ENCODE results near the gene TNS2. TPM values are rescaled to one million over a fixed set of nuclear protein-coding genes. Genes with fewer than 3 reads are reported as not detected.
A peak's percentile ranks its signal among the peaks of the same experiment; 100 is the strongest.

The TNS2 gene
- total RNA-seq, 1 experiment from 2014 or later = 13.1 TPM

DNA sequence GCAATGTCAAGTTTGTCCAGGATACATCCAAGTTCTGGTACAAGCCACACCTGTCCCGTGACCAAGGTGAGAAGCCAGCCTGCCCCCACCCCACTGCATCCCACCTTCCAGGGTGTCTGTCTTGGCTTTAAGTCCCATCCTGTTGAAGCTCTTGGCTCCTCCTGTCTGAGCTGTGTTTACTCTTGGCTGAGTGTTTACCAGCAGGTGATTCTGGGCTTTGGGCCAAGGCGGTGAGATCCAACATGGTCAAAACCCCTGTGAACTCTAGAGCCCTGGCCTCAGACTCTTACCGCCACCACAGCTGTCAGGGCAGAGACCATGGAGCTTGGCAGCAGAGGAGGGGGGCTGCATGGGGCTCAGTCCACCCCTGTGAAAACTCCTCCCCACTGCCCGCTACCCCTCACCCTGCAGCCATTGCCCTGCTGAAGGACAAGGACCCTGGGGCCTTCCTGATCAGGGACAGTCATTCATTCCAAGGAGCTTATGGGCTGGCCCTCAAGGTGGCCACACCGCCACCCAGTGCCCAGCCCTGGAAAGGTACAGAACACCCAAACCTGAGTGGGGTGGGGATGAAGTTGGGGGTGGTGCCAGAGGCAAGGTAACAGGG, 11.6 kb downstream of the TNS2 start:
- no peak overlapping the region for H3K4me3 ChIP-seq (ENCODE audit: low read length)
- no peaks in the 10 kb centered on the region for H3K9me2 ChIP-seq (replicated peaks; ENCODE audit: low read length)
- no peaks in the 10 kb centered on the region for H3K79me2 ChIP-seq (ENCODE audit: low read length)
- H3K27me3 ChIP-seq (ENCODE audit: low read length) = no peaks in the 10 kb centered on the region
- H3K36me3 ChIP-seq (ENCODE audit: low read depth, low read length) = peaks cover 4% of the 10 kb centered on the region; the same call in 1 of the 2 replicates
- TF ChIP-seq, protein P1, sequence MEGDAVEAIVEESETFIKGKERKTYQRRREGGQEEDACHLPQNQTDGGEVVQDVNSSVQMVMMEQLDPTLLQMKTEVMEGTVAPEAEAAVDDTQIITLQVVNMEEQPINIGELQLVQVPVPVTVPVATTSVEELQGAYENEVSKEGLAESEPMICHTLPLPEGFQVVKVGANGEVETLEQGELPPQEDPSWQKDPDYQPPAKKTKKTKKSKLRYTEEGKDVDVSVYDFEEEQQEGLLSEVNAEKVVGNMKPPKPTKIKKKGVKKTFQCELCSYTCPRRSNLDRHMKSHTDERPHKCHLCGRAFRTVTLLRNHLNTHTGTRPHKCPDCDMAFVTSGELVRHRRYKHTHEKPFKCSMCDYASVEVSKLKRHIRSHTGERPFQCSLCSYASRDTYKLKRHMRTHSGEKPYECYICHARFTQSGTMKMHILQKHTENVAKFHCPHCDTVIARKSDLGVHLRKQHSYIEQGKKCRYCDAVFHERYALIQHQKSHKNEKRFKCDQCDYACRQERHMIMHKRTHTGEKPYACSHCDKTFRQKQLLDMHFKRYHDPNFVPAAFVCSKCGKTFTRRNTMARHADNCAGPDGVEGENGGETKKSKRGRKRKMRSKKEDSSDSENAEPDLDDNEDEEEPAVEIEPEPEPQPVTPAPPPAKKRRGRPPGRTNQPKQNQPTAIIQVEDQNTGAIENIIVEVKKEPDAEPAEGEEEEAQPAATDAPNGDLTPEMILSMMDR (conservative IDR thresholded peaks at IDR 0.05; ENCODE audit: low read depth, low read length) = peak; percentile 77
- no peak for TF ChIP-seq EZH2 (IDR thresholded peaks at IDR 0.05; ENCODE audit: low read length, unreplicated experiment)
- no peaks in the 10 kb centered on the region for H4K20me1 ChIP-seq (ENCODE audit: low read length)
- peaks cover 24% of the 10 kb centered on the region for H3K4me1 ChIP-seq (ENCODE audit: insufficient read depth, low read length)
- peak overlapping the region; percentile 48 for H3K4me2 ChIP-seq (ENCODE audit: low read length)
- BruUV-seq (replicated peaks) = no TSS peak
- peak; percentile 60 for ATAC-seq
- no peak overlapping the region for H3K9ac ChIP-seq (ENCODE audit: low read length)
- ChIA-PET CTCF (interaction anchor here (0.5 to 1.8 kb wide), 7 partner anchors 14 to 597 kb away, joined by 3 to 13 read pairs (median 4); partner anchors contain the start of gene SPRYD3), POLR2A (ENCODE audit: unreplicated experiment) (interaction anchor here (1.0 kb wide), 1 partner anchor 56 kb away, joined by 5 read pairs; the partner anchor contains the start of gene EIF4B)
- intact Hi-C loops (cut with micrococcal nuclease) = loop anchor here (10.0 kb wide), 1 partner anchor 113 kb away; no protein-coding TSS in a partner anchor
- H3K27ac ChIP-seq (ENCODE audit: low read length) = no peak overlapping the region
- DNase-seq = peak; percentile 87
- H3F3A ChIP-seq (ENCODE audit: low read length, unreplicated experiment) = no peaks in the 10 kb centered on the region
- H3K9me3 ChIP-seq (ENCODE audit: low read length) = no peaks in the 10 kb centered on the region
- no peak overlapping the region for H2AFZ ChIP-seq (ENCODE audit: low read length)

GRCh38 chr12:53062011-53062961, 12.4 kb downstream of the TNS2 start:
- no peak overlapping the region for H3K27ac ChIP-seq (ENCODE audit: low read length)
- H3K9ac ChIP-seq (ENCODE audit: low read length) = no peak overlapping the region
- H3K4me2 ChIP-seq (ENCODE audit: low read length) = peak overlapping the region; percentile 48; the same call in 1 of the 2 replicates
- no TSS peak for BruUV-seq (replicated peaks)
- H3K36me3 ChIP-seq (ENCODE audit: low read depth, low read length) = peaks cover 4% of the 10 kb centered on the region; the same call in 1 of the 2 replicates
- no peaks in the 10 kb centered on the region for H3K9me2 ChIP-seq (replicated peaks; ENCODE audit: low read length)
- POLR2A ChIA-PET (ENCODE audit: unreplicated experiment) = interaction anchor here (1.0 kb wide), 1 partner anchor 56 kb away, joined by 5 read pairs; the partner anchor contains the start of gene EIF4B
- ATAC-seq (no peak), DNase-seq (no peak)
- no peak overlapping the region for H2AFZ ChIP-seq (ENCODE audit: low read length)
- intact Hi-C loops (cut with micrococcal nuclease) = loop anchor here (10.0 kb wide), 1 partner anchor 113 kb away; no protein-coding TSS in a partner anchor
- H3K4me3 ChIP-seq (ENCODE audit: low read length) = no peak overlapping the region
- H3K4me1 ChIP-seq (ENCODE audit: insufficient read depth, low read length) = peaks cover 32% of the 10 kb centered on the region
- no peaks in the 10 kb centered on the region for H3K27me3 ChIP-seq (ENCODE audit: low read length)
- TF ChIP-seq EZH2phosphoT487 (IDR thresholded peaks at IDR 0.05; ENCODE audit: borderline replicate concordance, low read length) = no peak
- TF ChIP-seq EZH2 (IDR thresholded peaks at IDR 0.05; ENCODE audit: low read length, unreplicated experiment) = no peak
- TF ChIP-seq, protein P1 (conservative IDR thresholded peaks at IDR 0.05; ENCODE audit: low read depth, low read length) = no peak
- CTCF ChIA-PET = interaction anchor here (0.5 to 1.8 kb wide), 6 partner anchors 14 to 500 kb away, joined by 3 to 13 read pairs (median 4); partner anchors contain the start of gene SPRYD3
- no peaks in the 10 kb centered on the region for H3K79me2 ChIP-seq (ENCODE audit: low read length)
- no peaks in the 10 kb centered on the region for H4K20me1 ChIP-seq (ENCODE audit: low read length)
- H3F3A ChIP-seq (ENCODE audit: low read length, unreplicated experiment) = no peaks in the 10 kb centered on the region
- no peaks in the 10 kb centered on the region for H3K9me3 ChIP-seq (ENCODE audit: low read length)

Data from PC-3 (cell line).